Measurements from ENCODE around the gene FTCD.

Gene FTCD

DNA sequence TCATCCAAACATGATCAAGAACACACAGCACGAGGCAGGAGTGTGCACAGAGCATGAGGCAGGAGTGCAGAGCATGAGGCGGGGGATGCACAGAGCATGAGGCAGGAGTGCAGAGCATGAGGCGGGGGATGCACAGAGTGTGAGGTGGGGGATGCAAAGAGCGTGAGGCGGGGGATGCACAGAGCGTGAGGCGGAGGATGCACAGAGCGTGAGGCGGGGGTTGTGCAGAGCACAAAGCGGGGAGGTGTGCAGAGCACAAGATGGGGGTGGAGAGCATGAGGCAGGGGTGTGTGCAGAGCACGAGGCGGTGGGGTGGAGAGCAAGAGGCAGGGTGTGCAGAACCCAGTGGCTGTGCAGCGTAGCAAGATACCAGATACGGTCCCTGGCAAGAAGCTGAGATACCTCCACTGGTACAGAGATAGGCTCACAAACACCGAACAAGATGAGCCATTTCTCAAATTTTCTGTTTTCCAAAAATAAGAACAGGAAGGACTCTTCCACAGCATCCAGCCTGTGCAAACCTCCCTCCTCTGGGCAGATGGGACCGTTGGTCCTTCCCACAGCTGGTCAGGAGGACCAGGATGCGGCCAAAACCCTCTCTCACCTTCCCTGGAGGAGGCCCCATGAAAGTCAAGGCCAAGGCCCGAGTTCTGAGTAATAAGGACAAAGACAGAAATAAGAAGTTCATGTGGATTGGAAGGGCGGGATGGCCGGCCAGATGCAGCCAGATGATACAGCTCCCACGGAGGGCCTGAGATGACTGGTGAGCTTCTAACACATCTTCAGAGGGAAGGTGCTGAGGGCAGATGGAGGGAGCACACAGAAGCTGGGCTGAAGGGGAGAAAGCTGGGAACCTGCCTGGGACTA lies 16.9 kb upstream of the FTCD start:
- no peak for DNase-seq (ENCODE audit: low spot score)

DNA sequence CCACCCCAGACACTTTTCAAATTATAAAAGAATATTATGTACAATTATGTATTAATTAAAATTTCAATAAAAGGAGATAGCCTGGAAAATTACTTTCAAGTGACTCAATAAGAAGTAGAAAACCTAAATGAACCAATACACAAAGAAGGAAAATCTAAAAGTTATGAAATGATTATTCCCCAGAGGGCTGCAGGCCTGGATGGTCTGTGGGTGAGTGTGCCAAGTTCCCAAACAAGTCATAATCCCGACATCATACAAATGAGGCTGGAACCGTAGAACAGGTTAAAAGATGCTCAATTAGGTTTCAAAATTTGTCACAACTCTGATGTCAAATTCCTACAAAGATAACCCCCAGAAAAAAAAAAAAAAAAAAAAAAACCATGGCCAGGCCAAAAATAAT lies 16.2 kb upstream of the FTCD start:
- no peak for DNase-seq (ENCODE audit: low spot score)

DNA sequence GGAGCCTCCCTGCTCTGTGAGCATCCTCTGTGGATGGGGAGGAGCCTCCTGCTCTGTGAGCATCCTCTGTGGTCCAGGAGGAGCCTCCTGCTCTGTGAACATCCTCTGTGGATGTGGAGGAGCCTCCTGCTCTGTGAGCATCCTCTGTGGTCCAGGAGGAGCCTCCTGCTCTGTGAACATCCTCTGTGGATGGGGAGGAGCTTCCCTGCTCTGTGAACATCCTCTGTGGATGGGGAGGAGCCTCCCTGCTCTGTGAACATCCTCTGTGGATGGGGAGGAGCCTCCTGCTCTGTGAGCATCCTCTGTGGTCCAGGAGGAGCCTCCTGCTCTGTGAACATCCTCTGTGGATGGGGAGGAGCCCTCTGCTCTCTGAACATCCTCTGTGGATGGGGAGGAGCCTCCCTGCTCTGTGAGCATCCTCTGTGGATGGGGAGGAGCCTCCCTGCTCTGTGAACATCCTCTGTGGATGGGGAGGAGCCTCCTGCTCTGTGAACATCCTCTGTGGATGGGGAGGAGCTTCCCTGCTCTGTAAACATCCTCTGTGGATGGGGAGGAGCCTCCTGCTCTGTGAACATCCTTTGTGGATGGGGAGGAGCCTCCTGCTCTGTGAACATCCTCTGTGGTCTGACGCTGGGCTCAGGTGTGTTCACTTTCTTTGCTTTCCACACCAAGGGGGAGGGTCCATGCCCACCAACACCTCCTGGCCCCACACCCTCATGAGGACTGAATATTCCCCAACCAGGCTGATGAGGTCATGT lies 15.2 kb upstream of the FTCD start:
- DNase-seq (ENCODE audit: low spot score), result peak; percentile 16

DNA sequence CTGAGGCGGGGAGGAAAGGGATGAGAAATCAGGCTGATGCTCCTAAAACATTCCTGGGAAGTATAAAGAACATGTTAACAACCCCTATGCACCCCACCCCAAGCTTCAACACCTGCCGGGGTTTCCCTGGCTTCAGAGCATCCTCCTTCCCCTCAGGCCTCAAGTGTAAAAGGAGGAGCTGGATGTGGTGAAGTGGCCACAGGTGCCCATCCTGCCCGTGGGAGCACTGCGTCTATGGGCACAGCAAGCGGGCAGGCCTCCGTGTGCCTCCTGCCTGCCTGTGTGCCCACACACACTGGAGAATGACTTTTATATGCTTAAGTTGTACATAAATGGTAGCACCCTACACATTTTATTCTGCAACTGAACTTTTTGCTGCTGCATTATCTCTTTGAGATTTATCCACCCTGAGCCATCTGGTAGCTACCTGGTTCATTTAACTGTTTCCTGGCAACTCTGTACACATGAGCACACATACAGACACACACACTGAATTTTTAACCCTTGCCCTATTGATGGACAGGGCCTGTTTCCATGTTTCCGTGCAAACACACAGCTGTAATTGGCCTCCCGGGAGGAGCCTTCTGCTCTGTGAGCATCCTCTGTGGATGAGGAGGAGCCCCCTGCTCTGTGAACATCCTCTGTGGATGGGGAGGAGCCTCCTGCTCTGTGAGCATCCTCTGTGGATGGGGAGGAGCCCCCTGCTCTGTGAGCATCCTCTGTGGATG lies 13.4 kb upstream of the FTCD start:
- no peak for DNase-seq (ENCODE audit: low spot score)

DNA sequence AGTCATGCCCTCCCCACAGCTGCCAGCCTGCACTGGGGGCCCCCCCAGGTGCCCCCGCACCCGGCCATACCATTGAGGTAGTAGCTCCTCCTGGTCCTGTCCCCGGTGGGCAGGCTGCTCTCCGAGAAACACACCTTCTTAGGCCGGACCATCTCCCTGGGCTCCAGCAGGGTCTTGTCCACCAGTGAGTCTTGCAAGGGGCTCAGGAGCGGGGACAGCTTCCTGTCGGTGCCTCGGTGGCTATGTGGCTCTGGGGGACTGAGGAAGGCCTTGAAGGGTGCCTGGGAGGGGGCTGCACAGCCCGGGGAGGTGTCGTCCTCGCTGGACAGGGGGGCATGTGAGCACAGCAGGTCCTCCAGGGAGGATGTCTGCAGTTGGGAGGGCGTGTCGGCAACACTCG lies 12.9 kb upstream of the FTCD start:
- DNase-seq (ENCODE audit: low spot score), result no peak

DNA sequence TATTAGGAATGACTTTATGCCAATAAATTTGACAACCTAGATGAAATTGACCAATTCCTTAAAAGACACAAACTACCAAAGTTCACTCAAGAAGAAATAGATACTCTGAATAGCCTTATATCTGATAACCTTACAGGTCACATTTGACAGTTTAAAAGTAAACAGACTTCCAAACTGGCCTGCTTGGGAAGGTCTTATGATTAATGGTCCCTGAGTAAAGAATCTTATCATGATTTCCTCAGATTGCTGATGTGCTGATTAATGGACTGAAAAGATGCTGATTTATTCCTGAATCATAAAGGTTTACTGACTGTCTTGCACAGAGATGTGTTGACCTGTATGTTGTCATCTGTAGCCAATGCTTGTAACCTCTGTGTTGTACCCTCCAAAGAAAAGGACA lies 9.7 kb upstream of the FTCD start:
- no peak for DNase-seq (ENCODE audit: low spot score)

DNA sequence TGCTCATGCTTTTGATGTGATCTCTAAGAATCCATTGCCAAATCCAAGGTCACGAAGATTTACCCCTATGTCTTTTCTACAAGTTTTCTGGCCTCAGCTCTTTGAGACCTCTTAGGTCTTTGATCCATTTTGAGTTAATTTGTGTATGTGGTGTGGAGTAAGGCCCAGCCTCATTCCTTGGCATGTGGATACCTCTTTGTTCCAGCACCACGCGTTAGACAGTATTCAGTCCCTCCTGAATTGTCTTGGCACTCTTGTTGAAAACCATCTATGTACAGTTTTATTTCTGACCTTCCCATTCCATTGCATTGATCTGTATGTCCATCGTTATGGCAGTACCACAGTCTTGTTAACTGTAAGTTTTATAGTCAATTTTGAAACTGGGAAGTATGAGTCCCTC lies 8.0 kb upstream of the FTCD start:
- DNase-seq (ENCODE audit: low spot score), result no peak

DNA sequence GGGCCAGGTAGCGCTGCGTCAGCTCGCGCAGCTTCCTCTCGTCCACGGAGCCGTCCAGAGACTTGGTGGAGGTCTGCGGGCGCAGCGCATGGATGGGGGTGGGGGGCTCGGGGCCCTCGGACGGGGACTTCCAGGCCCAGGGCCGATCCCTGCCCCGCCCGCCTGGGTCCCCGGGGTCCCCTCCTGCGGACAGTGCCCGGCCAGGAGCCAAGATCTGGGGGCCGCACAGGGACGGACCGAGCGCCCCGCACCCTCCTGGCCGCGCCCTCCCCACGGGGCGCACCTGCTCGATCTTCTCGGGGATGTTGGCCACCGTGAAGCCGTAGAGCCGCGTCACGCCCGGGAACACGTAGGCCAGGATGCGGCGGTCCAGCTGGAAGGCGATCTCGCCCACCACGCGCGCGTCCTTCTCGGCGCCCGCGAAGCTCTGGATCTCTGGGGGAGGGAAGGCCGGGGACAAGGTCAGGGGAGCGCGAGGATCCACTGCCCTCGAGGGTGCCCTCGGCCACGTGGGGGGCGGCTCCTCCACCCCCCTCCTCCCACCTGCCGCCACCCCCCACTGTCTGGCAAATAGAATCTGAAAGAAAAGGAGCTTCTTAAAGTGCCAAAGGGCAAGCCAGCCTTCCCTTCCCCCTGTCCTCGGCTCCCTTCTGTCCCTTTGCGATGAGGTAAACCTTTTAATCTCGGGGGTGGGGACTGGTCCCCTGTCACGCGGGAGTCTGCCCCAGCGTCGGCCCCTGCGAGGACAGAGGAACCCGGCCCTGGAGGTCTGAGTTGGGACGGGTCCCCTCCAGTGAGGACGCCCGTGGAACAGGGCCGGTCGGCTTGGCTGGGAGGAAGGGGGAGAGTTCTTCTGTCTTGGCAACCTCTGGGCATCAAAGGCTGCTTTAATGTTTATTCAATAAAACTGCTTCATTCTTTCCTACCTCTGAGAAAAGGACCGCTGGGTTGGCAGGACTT lies 6.5 kb upstream of the FTCD start:
- DNase-seq (ENCODE audit: low spot score), result no peak

DNA sequence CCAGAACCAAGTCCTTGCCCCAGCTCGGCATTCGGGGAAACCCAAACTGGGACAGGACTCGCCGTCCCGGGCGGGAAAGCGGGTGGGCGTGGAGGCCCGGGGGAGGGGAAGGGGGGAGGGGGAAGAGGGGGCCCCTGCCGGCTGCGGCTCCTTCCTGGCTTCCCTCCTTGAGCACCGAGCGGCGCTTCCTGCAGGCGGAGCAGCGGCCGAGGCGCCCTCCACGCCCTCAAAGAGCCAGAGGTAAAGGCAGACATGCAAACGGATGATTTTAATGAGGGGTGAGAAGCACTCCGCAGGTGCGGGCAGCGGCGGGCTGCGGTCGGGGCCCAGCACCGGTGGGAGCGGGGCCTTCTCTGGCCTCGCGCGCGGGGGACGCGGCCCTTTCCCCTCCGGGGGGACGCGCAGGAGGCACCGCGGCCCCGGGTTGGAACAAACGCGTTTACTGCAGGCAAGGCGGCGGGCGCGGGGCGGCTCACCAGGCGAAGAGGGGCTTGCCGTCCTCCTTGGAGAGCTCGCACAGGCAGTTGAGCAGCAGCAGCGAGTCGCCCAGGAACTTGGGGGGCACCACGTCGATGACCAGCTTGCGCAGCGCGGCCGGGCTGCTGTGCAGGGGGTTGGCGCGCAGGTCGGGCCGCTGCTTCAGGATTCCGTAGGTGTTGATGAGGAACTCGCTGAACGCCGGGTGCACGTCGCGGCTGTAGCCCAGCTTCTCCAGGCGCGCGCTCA lies 5.7 kb upstream of the FTCD start:
- no peak for DNase-seq (ENCODE audit: low spot score)

DNA sequence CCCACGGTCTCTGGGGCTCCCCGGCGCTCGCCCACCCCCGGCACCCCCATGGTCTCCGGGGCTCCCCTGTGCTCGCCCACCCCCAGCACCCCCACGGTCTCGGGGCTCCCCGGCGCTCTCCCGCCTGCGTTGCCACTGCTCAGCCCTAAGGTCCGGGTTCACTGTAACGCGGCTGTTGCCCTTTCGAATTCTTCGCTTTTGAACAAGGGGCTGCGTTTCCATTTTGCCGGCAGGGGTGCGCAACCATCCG lies 5.2 kb upstream of the FTCD start:
- no peak for DNase-seq (ENCODE audit: low spot score)

DNA sequence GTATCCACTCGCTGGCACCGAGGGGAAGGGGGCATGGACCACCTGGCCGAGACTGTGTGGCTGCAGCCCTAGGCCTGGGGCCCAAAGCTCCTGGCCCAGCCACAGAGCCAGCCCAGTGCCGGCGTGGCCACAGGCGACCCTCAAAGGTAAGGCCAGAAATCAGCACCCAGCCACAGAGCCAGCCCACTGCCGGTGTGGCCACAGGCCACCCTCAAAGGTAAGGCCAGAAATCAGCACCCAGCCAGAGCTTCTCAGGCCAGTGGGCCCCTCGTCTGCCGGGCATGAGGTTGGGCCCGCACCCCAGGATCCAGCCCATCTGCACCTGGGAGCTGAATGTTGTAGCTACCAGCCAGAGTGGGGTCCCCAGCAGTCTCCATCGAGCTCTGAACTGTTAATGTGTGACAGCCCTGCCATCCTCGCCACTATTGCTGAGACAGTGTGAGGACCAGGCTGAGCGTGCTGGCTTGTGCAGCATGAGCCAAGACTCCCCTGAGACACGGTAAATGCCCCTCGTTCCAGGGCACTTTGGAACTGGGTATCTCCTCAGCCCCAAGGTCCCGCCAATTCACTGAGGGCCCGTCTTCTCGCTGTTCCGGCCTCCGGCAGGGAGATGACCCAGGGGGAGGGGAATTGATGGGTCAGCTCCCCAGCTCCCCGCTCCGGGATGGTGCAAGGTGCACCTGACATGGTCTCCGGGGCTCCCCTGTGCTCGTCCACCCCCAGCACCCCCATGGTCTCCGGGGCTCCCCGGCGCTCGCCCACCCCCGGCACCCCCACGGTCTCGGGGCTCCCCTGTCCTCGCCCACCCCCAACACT lies 4.7 kb upstream of the FTCD start:
- DNase-seq (ENCODE audit: low spot score), result no peak

DNA sequence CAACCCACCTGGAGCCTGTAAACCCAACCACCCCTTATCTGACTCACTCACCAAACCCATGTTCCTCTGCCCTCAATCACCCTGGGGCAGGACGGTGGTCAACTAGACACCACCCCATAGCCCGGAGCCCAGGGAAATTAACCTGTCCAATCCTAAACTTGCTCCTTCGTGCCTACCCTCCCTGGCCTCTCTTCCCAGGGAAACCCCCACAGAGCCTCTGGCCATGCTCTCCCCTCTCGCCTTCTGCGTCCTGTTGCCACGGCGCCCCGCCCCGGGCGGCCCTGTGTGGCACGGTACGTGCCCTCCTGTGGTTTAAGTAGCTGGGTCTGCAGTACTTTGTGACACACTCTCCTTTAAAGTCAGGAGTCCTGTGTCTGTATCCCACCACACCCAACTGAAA lies 4.0 kb upstream of the FTCD start:
- no peak for DNase-seq (ENCODE audit: low spot score)

DNA sequence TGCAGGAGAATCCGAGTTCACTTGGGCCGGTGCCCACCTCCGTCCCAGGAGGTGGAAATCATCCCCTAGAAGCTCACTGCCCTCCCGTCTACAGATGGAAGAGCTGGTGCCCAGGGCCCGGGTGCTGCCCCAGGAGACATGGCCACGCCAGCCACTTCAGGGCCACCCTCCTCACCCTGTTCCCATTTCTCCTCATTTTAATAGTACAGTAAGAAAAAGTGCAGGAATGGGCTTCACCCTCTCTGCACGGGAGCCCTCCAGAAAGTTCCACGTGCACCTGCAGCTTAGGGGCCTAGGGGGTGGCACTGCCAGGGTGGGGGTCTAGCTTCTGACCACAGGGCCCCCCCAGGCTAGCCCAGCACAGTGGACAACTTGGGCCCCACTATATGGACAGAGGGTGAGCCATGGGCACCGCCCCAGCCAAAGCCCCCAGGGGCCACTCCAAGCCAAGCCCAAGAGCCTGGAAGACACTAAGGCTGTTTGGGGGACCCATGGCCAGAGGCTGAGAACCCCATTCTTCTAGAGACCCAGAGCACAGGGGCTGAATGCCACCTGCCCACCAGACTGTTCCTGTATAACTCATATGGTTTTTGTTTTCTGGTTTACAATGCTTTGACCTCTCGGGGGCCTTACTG lies 3.4 kb upstream of the FTCD start:
- no peak for DNase-seq (ENCODE audit: low spot score)

DNA sequence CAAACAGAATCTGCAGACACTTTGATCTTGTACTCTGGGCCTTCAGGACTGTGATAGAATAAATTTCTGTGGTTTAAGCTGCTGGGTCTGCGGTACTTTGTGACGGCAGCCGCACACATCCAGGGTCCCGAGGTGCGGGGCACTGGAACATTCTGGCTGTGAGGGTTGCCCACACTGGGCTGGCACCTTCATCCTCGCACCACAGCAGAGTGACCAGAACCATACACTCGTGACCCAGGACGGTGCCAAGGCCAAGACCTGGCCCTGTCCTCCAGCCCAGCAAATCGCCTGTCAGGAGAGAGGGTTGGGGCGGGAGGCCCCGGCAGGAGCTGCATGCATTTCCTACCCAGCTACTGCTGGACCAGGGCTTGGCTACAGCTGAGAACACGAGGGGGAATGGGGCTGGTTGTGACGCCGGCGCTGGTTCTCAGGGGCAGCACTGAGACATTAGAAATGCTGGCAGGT lies 2.6 kb upstream of the FTCD start:
- no peak for DNase-seq (ENCODE audit: low spot score)

DNA sequence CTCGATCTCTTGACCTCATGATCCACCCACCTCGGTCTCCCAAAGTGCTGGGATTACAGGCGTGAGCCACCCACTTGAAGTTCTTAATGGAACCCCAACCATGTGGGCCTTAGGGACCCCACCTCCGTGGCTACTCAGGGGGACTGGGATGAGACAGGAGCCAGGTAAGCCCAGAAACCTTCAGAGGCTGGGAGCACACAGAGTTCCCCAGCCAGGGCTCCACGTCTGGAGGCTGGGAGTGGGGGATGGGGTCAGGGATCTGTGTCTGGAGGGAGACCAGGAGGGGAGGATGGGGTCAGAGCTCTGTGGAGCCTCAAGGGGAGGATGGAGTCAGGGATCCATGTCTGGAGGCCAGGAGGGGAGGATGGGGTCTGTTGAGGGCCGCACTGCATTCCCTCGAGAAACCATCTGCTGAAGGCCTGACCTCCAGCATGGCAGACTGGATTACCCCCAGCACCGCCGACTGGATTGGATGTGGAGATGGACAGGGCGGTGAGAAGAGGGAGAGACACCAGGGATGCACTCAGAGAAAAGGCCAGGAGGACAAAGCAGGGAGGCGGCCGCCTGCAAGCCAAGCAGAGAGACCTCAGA lies 2.1 kb upstream of the FTCD start:
- DNase-seq (ENCODE audit: low spot score), result no peak

DNA sequence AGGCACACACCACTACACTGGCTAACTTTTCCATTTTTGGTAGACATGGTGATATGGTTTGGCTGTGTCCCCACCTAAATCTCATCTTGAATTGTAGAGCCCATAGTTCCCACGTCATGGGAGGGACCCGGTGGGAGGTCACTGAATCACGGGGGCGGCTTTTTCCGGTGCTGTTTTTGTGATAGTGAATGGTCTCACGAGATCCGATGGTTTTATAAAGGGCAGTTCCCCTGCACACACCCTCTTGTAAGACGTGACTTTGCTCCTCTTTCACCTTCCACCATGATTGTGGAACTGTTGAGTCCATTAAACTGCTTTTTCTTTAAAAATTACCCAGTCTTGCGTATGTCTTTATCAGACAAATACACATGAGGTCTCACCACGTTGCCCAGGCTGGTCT lies 1.3 kb upstream of the FTCD start:
- DNase-seq (ENCODE audit: low spot score), result no peak

DNA sequence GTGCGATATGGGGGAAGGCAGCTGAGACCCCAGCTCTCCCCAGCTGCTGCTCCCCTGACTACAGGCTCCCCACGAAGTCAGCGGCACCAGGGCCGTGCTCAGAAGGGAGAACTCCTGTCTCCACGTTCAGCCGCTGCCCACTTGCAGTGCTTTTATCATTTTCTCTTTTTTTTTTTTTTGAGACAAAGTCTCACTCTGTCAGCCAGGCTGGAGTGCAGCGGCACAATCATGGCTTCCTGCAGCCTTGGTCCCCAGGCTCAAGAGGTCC lies 933 bp upstream of the FTCD start:
- DNase-seq (ENCODE audit: low spot score), result no peak

DNA sequence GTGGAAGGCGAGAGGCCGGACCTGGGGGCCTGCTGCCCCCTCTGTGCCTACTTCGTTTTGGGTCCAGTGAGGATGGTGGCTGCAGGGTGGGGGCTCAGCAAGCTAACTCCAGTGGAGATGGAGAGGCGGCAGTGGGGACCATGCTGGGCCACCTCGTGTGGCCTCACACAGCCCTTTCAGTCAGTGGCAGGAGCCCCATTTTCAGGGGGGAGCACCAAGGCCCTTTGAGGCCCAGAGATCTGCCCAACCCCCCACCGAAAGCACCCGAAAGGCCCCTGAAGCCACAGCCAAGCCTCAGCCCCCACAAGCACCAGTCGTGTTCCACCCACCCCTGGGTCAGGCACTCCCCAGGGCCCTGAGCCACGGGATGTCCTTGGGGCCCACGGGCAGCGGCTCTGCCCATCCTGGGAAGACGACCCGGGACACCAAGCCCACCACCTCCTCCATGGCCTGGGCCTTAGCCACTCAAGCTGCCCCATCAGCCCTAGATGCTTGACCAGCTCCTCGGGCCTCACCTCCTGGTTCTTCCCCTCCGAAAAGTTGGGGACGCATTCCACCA lies 345 bp downstream of the FTCD start:
- no peak for DNase-seq (ENCODE audit: low spot score)

DNA sequence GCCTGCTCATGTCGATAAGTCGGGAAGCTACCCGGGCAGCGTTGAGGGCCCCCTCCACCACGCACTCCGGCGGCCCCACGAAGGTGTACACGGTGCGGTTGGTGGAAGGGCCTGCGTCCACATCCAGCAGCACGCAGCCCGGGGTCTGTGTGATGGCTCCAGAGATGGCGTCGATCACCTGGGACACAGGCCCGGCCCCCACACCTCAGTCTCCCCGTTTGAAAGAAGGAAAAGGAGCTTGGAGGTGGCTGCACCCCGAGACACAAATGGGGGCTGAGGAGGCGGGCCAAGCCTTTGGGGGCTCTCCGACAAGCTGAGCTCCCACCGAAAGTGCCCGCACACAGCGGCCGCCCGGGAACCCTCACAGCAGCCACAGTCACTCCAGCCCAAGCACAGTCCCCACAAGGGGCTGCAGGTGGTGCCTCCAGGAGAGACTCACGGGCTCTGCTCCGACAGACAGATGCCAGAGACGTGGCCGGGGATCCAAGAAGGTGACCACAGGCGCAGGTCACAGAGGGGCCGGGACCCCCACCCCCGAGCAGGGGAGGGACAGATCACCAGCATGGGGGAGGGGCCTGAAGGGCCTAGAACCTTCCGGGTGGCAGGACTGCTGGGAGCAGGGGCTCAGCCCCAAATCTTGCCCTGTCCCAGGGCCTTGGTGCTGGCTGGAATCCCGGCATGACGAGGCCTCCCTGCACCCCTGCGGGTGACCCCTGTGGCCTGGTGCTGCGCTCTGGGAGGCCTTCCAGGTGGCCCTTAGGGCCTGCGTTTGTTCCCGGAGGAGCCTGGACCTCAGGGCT lies 1.0 kb downstream of the FTCD start:
- DNase-seq (ENCODE audit: low spot score), result no peak
